GM12875 (cell line): ENCODE measurements around the gene ZBP1.

Experiments
- H3K4me3 ChIP-seq: one replicate; pipeline ENCODE4 v1.5.1; 2011; ENCODE audit warnings: low read depth, low read length, control low read depth
- CTCF ChIP-seq: IDR thresholded peaks from 2 replicates; pipeline ENCODE4 v1.5.1; 2011; ENCODE audit warnings: low read depth, mild to moderate bottlenecking, control low read depth, inconsistent platforms, low read length, moderate library complexity, borderline replicate concordance; ENCODE audit not compliant: insufficient read depth

The ZBP1 gene

DNA sequence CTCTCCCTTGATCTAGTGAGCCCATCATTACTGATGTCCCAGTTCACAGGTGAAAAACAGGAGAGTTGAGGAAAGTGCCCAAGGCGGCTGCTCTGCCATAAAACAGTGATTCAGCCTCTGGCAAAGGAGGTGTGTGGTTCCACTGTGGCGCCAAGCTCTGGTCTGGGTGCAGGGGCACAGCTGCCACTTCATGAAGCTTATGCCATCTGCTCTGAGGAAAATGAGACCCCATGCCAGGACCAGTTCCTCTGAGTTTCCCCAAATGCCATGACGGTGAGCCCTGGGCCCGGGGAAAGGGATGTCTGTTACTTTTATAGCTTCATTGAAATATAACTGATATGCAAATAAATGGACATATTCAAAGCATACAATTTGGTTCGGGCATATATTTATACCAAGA is 33.7 kb upstream of the ZBP1 start:
- no peak for TF ChIP-seq CTCF
- no peak overlapping the region for H3K4me3 ChIP-seq

GRCh38 chr20:57653546-57653900 is 33.3 kb upstream of the ZBP1 start:
- TF ChIP-seq CTCF: no peak
- H3K4me3 ChIP-seq: no peak overlapping the region

DNA sequence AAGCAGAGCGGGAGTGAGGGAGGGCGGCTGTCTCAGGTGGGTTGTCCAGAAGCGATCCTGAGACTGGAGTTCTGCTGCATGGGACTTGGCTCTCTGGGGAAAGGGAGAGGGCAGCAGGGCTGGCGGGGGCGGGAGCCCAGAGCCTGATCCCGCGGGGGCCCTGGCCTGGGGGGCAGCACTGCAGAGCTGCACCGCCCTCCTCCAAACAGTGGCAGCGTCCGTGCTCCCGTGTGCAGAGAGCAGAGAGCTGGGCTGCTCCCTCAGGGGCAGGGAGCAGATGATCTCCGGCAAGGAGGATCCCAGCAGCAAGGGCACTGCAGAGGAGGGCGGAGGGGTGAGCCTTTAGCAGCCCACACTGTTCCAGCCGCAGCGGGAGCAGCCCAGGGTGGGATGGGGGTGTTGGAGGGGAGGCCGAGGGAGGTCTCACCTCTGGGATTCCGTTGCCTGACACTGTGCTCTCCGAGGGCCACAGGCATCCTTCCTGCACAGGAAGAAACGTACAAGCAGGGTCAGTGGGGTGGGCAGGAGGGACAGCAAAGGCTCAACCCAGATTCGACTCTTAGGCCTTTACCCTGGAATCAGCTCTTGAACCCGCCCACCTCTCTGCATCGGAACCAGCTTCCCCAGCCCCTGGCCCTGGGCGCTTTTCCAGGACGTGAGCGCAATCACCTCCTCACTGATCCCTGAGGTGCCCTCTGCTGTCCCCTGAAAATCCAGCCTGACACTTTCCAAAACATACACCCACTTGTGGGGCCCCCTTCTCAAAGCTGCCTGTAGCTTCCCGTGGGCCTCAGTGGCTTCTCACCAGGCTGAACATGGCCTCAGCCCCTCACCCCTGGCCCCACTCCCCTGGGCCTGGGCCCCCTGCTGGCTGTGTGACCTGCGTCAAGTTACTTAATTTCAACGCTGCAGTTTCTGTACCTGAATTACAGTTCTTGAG is 32.6 kb upstream of the ZBP1 start:
- H3K4me3 ChIP-seq: no peak overlapping the region
- TF ChIP-seq CTCF: peak; percentile 11; the same call in 1 of the 2 replicates

DNA sequence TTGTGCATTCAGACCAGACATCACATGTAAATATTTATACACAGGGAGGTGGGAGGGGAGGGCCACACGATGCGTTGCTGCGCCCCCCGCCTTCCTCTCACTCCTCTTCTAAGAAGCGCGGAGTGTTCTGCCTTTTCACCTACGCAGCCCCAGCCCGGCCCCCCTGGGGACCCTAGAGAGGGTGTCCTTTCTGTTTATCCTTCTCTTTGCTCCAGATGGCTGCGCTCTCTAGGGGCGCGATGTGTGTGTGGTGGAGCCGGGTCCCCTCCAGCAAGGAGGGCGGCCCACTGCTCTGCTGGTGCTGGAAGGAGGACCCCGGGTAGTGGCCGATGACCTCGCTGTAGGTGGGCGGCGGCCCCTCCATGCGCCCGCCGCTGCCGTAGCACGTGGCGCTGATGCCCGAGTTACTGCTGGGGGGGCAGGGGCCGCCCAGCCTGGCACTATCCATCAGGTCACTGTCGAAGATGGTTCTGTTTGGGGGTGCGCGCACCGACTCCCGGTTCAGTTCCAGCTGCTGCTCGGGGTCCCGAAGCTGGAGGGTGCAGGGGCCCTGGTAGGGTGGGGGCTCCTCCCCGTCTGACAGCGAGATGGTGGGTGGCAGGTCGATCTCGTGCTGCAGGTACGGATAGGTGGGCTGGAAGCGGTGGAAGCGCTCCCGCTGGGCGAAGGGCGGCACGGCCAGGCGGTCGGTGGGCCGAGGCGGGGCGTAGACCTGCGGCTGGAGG is 31.8 kb upstream of the ZBP1 start:
- no peak for TF ChIP-seq CTCF
- no peak overlapping the region for H3K4me3 ChIP-seq

GRCh38 chr20:57650756-57651483 is 30.7 kb upstream of the ZBP1 start:
- no peak overlapping the region for H3K4me3 ChIP-seq
- TF ChIP-seq CTCF: no peak

- H3K4me3 ChIP-seq: no peak overlapping the region
- no peak for TF ChIP-seq CTCF
Observed at GRCh38 chr20:57650266-57650665, 30.0 kb upstream of the ZBP1 start.
